ENCODE data around the gene BACH1.
"Not testable (repeated sequence)": the region's sequence is repeated elsewhere in the genome, so short reads cannot be mapped to it uniquely, and the experiment has no call there.

The BACH1 gene

GRCh38 chr21:29298348-29299045 lies at the start of gene BACH1:
BACH1 (plus strand) TSS chr21:29298922; CDS start chr21:29321281, 22,359 bp downstream.
- peak; percentile 84 for DNase-seq

GRCh38 chr21:29249289-29249688 lies 49.4 kb upstream of the BACH1 start:
- not testable (repeated sequence) for DNase-seq

GRCh38 chr21:29250636-29251035 lies 48.1 kb upstream of the BACH1 start:
- DNase-seq, result no peak

DNA sequence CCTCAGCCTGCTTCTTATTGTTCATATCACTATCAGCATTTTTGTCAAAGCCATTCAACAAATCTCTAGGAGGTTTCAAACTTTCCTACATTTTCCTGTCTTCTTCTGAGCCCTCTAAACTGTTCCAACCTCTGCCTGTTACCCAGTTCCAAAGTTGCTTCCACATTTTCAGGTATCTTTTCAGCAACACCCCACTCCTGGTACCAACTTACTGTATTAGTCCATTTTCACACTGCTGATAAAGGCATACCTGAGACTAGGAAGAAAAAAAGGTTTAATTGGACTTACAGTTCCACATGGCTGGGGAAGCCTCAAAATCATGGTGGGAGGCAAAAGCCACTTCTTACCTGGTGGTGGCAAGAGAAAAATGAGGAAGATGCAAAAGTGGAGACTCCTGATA lies 44.9 kb upstream of the BACH1 start:
- not testable (repeated sequence) for DNase-seq

DNA sequence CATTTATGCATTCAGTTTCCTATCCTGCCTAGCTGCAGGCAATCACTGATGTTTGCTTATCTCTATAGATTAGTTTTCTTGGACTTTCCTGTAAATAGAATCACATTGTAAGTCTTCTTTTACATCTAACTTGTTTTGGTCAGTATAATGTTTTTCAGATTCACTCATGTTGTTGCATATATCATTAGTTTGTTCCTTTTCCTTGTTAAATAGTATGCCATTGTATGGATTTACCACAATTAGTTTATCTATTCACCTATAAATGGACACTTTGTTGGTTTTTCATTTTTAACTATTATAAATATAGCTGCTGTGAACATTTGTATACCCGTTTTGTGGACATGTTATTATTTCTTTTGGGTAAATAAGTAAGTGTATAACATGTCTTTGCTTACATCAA lies 44.2 kb upstream of the BACH1 start:
- DNase-seq, result no peak

DNA sequence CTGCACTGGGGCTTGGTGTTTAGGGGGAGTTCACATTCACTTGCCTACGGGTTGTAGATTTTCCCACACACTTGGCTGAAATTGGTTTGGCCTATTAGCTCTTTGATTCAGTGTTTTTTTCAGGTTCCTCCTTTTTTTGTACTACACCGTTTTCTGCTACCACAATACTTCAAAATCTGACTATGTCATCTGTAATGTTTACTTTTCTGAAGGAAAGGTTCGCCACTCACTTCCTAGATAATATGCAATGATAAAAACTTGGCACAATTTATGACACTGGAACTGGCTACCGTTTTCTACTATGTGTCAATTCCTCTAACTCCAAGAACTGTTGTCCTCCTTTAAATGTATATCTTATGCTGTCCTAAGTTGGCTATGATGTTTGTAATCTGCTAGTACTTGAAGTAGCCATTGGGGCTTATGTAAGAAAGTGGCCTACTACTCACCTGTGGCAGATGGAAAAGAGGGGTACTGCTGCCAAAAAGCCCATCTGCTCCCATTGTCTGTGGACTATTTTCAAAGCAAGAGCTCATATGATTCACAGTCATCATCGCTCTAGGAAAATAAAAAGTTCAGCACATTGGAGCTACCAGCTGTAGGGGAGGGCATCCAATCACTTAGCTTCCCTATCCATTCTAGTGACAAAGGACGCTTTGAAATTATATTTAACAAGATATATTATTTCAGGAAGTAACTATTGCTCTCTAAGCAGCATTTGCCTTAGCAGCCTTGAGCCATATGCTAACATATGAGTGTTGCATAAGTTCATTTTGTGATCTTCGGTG lies 42.4 kb upstream of the BACH1 start:
- no peak for DNase-seq

DNA sequence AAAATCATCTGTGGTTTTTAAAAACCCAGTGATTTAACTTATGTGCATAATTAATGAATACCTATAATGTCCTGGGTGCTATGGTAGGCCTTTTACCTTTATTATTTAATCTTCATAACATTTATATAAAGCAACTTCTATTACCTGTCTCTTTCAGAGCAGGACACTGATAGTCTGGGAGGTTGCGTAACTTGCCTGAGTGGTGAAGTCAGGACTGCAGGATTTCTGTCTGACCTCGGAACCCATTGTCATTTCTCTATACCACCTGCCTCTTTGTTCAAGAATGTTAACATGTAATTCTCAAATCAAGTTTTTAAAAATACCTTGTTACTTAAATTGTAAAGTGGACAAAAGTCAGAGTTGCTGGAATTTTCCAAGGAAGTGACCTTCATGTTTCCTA lies 41.0 kb upstream of the BACH1 start:
- DNase-seq, result no peak

DNA sequence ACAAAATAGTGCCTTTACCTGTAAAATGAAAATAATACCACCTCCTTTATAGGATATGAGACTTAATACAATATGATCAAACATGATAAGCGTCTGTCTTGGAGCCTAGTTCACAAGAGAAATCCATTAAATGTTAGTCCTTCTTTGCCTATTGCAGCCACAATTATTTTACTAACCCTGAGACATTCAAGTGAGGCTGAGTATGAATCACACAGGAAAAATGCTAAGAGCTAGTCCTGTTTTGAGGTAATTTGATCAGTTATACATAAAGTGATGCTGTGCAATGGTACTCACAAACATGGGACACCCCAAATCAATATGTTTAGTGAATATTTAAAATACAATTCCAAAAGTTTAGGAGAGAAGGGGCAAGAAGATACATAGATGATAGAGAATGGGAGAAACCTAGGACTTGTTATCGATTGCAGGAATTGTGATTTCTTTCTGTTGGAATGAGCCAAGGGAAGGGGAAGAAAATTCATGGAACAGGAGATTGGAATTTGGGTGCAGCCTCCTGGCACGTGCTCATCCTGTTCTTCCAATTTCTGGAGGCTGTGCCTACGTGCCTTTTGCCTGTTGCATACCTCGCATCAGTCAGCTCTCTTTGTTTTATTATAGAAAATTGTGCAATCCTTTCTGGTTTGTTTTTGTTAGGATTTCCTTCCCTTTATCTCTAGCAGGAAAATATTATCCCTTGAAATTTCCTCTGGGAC lies 39.9 kb upstream of the BACH1 start:
- DNase-seq, result no peak

DNA sequence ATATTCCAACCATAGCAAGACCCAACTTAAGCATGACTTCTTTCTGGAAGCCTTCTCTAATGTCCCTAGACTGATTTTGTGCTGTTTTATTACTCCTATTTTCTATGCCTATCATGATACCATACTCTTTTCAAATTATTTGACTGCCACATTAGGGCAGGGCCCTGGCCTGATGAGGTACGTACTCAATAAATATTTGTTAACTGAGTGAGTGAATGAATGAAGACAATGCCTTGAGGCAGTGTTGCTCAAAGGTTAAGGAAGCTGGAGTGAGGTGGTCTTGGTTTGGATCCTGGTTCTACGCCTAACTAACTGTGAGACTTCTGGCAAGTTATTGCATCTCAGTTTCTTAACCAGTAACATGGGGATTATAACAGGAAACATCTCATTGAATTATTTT lies 38.3 kb upstream of the BACH1 start:
- DNase-seq, result no peak

GRCh38 chr21:29261555-29262540 lies 36.9 kb upstream of the BACH1 start:
- DNase-seq, result no peak

GRCh38 chr21:29264721-29265120 lies 34.0 kb upstream of the BACH1 start:
- no peak for DNase-seq

- no peak for DNase-seq
These were observed 32.8 kb upstream of the BACH1 start for GRCh38 chr21:29265690-29266479.

- DNase-seq, result no peak
These were observed 31.1 kb upstream of the BACH1 start for GRCh38 chr21:29267666-29268065.

GRCh38 chr21:29271927-29272333 lies 26.8 kb upstream of the BACH1 start:
- no peak for DNase-seq

GRCh38 chr21:29277442-29277841 lies 21.3 kb upstream of the BACH1 start:
- no peak for DNase-seq

GRCh38 chr21:29279558-29279957 lies 19.2 kb upstream of the BACH1 start:
- DNase-seq, result no peak

GRCh38 chr21:29281801-29282200 lies 16.9 kb upstream of the BACH1 start:
- DNase-seq, result not testable (repeated sequence)

DNA sequence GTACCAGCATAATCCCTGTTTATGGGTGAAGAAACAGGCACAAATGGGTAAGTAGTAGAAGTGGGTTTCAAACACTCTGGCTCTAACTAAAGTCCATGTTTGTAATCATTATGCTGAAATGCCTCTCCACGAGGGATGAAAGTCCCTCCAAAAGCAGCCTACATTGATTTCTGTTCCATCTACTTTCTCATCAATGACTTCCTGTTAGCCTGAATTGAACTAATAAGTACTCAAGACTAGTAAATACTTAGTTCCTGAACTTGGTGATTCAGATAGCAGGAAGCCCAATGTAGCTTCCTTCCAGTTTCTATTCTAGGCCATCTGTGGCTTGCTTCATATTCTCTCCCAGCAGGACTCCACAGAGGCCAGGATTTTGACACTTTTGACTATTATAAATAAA lies 11.3 kb upstream of the BACH1 start:
- DNase-seq, result no peak

DNA sequence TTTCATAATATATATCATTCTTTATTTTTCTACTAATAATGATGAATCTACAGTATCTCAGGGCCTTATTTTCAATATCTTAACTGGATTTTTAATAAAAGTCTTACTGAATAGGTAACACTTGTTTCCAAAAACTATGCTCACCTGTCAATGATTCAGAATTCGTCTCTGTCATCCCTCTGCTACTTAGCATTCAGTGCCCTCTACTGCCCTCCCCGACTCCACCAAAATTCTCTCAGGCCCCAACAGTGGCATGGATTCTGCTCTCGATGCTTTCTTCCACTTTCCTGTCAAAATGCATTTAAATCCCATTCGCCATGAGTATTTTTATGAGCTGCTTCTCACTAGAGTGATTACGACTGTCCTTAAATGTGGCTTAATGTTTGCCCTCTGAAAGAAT lies 10.5 kb upstream of the BACH1 start:
- no peak for DNase-seq

- no peak for DNase-seq
These were observed 9.4 kb upstream of the BACH1 start for GRCh38 chr21:29289317-29289716.

GRCh38 chr21:29290240-29290639 lies 8.5 kb upstream of the BACH1 start:
- DNase-seq, result no peak

- no peak for DNase-seq
These were observed 5.2 kb upstream of the BACH1 start for GRCh38 chr21:29293495-29293894.

All from activated CD4-positive, alpha-beta T cell treated with anti-CD3 and anti-CD28 coated beads, Interleukin-2, amount 50 U/mL, for 1 hour (primary cell).